Left kidney (tissue), 2 donors: ENCODE measurements around the gene TMEM43. TPM values are rescaled to one million over a fixed set of nuclear protein-coding genes. Genes with fewer than 3 reads are reported as not detected.
"Not testable (repeated sequence)": the region's sequence is repeated elsewhere in the genome, so short reads cannot be mapped to it uniquely, and the experiment has no call there.

ENCODE experiments used
- DNase-seq: peaks from one replicate; pipeline ENCODE4 v3.0.0-alpha.2; 2013
- polyA plus RNA-seq: library from polyadenylated mRNA; unstranded; fragments of 120-200 nt; gene quantifications from one replicate; pipeline ENCODE4 v1.2.1, GENCODE V29; 2013; ENCODE audit not compliant: insufficient read length

Gene TMEM43
- polyA plus RNA-seq, 1 donor: 53.5 TPM

DNA sequence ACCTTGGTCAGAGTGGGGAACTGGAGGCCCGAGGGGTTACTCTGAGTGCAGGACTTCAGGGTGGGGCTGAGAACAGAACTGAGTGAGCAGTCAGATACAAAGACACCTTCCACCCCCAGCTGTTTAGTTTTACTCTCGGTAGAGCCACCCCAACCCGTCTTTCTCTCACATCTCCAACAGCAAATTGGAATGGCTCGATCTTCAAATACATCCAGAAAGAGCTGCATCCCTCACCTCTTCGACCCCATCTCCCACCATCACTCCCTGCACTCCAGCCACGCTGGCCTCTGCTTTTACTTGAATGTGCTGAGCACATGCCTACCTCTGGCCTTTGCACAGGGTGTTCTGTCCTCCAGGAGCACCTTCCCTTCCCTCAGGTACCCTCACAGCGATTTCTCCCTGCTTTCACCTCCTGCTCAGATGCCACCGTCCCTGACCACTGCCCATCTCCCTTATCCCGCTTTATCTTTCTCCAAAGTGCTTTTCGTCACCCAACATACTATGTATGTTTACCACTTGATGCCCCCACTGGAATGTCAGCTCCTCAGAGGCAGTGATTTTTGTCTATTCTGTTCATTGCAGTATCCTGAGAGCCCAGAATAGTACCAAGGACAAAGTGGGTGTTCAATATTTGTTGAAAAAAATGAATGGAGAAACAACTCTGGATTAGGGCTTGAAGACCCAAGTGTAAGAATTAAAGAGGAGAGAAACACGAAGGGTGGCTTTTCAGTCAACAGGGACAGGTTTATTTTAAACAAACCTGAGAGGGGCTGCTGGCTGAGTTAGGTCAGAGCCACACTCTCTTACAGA, 4.5 kb upstream of the TMEM43 start:
- no peak for DNase-seq

DNA sequence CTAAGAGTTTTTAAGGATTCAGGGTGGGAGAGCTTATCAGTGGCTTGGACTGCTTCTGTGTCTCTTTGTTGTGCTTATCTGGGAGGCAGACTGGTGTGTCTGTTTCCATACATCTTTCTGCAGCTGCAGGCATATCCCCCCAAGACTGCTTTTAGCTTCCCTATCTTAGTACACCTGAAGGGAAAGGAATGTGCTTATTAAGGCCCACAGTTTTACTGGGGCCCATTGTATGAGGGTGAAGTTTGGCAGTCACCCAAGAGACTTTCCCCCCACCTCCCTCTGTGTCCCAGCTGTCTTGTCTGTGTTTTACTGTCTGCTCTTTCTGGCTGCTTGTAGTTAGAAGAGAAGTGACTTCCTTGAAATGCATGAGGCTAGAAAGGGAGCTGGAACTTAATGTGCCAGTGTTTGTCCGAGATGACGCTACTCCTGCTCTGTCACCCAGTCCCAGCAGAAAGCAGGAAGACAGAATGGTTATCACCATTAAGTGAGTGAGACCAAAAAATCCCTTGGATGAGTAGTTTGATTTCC, 3.9 kb upstream of the TMEM43 start:
- DNase-seq: not testable (repeated sequence)

GRCh38 chr3:14121859-14122258, 3.0 kb upstream of the TMEM43 start:
- no peak for DNase-seq

- DNase-seq: no peak
Measured at GRCh38 chr3:14122301-14122700, 2.6 kb upstream of the TMEM43 start.

- DNase-seq: no peak
Measured at GRCh38 chr3:14123308-14124222, 1.3 kb upstream of the TMEM43 start.

DNA sequence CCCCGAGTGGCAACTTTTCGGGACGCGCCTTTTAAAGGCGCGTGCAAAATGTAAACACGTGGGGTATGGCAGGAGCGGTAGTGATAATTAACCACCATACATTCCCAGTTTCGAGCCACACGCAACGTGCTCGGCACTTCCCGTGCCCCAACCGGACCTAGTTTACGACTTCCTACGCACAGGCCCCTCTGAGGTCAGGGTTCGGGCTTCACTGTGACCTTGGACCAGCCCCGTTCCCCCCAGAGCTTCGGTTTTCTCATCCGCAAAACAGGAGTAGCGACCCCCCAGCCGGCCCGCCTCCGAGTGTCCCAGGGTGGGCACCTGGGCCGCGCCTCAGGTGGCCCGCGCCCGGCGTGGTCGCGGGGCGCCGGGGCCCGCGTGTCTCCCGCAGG, 633 bp upstream of the TMEM43 start:
- DNase-seq: no peak

GRCh38 chr3:14125193-14126016, 553 bp downstream of the TMEM43 start:
- peak; percentile 59 for DNase-seq

DNA sequence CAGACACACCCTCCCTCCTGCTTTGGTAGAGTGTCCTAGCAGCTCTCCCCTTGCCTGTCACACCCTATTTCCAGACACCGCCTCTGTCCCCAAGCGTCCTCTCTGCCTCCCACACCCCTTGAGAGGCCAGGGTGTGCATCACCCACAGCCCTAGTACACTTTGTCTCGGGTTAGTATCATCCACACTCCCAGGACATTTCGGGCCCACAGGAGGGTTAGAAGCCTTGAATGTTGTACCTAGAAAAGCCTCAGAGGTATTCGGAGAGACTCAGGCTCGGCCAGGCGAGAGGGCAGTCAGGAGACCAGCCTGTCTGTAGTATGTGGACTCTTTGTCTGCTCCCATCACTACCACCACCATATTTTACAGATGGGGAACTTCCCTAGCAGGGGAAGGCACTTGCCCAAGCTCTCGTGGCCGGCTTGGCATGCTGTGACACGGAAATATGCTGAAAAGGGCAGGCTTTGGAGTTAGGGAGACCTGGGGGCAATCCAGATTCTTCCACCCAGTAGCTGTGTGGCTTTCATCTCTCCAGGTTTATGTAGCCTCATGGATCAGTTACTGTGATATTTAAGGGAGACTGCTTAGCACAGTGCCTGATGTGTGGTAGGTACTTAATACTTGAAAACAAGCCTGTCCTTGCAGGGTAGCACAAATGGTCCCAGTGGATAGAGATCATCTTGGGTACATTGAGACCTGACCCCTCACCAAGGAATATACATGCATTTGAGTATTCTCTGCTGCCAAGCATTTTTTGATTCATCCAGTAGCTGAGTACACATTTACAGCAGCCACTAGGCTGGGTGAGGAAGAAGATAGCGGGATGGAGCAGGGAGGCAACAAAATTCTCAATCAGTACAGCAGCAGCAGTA, 1.4 kb downstream of the TMEM43 start:
- DNase-seq: no peak

DNA sequence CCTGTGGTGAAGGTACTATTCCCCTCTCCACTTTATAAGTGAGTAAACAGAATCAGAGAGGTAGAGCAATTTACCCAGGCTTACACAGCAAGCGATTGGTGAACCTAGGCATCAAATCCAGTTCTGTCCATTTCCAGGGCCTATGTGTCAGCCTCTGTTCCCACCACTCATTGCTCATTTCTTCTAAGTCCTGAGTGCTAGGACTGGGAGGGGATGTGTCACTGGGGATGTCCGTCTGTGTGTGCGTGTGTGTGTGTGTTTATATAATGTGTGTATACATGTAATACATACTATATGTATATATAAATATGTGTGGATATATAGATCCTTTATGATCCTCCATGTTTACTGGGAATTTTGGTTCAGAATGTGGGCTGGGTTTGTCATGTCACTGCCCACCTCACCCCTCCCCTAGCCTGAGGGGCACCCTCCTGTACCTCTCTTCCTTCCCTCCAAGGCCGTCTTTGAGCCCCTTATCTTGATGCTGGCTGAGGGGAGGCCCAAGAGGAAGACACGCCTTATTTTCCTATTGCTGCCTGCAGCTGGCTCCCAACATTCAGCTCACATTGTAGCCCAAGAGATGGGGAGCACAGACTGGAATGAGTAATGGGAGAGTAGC, 2.1 kb downstream of the TMEM43 start:
- no peak for DNase-seq

- no peak for DNase-seq
Measured at GRCh38 chr3:14127516-14128161, 2.8 kb downstream of the TMEM43 start.

GRCh38 chr3:14128724-14129123, 3.9 kb downstream of the TMEM43 start:
- DNase-seq: no peak

DNA sequence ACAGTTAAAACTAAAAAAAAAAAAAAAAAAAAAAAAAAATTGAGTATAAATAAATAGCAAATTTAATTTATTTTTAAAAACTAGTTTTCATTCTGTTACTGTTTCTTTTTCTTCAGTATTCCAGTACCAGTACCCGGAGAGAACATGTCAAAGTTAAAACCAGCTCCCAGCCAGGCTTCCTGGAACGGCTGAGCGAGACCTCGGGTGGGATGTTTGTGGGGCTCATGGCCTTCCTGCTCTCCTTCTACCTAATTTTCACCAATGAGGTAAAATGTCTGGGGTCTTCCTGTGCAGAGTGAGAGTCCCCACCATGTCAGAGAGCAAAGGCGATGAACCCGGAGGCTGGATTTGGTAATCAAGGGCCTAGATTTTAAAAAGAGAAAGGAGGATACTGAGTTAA, 4.4 kb downstream of the TMEM43 start:
- no peak for DNase-seq

DNA sequence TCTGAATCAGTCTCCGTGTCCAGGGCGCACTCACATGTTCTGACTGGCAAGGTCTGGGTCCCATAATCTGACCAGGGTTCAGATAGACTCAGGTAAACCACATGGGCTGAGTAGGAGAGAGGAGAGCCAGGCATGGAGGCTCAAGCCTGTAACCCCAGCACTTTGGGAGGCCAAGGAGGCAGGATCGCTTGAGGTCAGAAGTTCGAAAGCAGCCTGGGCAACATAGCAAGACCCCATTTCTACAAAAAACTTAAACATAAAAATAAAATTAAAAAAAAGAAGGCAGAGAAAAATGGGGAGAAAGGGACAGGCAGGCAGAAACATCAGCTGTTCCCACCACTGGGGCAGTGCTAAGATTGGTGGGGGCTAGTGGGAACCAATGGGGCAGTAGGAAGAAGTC, 5.4 kb downstream of the TMEM43 start:
- DNase-seq: no peak

GRCh38 chr3:14130707-14131106, 5.9 kb downstream of the TMEM43 start:
- DNase-seq: no peak

DNA sequence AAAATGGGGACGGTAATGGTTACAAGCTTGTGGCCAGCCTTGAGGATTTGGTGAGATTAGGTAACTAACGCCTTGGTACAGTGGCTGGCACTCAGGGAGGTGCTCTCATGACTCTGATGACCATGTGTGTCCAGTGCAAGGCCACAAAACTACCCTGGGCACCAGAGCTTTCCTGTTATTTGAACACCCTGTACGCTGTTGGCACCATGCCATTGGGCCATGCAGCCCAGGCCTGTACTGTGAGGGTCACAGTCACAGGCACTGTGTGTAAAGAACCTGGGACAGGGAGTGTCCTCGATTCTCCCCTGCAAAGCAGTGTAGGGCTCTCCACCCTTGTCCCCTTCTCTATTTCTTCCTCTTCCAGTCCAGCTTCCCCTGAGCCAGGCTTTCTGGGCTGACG, 6.3 kb downstream of the TMEM43 start:
- no peak for DNase-seq

GRCh38 chr3:14132120-14132519, 7.3 kb downstream of the TMEM43 start:
- DNase-seq: no peak

DNA sequence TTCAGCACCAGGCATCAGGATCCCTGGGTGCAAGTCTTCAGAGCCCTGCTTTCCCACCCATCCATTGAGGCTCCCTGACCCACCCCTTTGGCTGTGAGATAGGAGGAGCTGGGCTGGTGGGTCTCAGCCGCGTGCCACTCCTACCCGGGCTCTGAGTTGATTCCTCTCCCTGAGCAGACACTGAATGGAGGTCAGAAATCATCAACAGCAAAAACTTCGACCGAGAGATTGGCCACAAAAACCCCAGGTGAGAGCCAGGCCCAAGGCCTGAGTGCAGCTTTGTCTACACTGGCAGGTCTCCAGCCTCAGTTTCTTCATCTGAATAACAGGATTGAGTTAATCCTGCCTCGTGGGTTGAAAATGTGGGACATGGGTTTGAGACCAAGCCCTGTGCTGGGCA, 7.8 kb downstream of the TMEM43 start:
- no peak for DNase-seq

DNA sequence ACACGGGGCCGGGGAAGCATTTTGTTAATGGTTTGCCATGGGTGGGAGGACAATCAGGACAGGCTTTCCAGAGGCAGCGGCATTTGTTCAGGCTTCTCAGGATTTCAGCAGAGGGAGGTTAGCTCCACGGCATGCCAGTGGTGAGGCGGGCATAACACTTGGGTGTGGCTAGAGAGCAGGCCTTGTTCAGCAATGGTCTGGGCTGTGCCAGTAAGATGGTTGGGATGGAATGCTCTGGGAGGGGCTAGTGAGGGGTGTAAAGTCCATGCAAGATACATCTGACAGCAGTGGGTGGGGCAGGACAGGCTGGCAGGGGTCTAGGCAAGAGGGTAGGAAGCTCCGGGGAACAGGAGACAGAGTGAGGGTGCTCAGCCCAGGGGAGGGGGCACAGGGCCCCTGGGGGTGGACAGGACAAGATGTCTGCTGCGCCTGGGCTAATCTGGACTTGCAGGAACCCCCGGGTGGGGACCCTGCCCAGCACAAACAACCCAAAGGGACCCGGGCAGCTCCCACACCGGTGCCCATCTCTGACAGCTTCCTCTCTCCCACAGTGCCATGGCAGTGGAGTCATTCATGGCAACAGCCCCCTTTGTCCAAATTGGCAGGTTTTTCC, 8.4 kb downstream of the TMEM43 start:
- DNase-seq: no peak

DNA sequence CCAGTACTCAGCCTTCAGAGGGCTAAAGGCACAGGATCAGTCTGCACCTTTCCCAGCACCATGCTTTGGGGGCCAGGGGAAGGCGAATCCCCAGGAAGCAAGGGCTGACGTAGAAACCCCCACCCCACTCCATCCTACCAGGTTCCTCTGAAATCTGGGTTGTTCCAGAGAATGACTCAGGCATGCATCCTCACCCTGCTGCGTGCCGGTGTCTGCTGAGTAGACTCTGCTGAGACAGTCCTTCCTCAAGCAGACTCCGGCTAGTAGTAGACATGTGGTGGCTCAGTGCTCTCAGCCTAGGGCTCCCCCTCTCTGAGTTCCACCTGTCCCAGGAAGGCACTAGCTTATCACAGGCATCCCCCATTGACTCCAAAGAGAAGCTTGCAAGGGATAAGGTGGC, 9.0 kb downstream of the TMEM43 start:
- DNase-seq: no peak

GRCh38 chr3:14134291-14134690, 9.4 kb downstream of the TMEM43 start:
- DNase-seq: no peak
